ENCODE data around the gene TMEM214. TPM values are rescaled to one million over a fixed set of nuclear protein-coding genes. Genes with fewer than 3 reads are reported as not detected.

Gene TMEM214
- polyA plus RNA-seq, 4 donors, result 27.5 to 84.3 (median 39.8) TPM

DNA sequence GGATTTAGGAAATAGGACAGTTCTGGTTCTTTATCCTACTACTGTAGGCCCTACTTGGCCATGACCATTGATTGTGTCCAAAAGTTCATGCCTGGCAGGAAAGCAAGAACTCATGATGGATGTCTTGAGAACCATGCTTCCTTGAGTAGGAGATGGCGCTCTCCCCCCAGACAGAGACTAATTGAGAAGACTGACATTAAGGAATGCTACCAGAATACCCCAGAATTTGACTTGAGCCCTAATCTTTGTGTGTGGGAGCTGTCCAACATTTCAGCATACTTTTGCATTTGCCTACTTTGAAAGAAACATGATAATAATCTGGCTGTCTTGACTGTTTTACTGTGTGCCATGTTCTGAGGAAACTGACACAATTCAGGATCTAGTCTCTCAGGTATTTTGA, 39.0 kb upstream of the TMEM214 start:
- no peaks in the 10 kb centered on the region for H3K27me3 ChIP-seq (ENCODE audit: control insufficient read depth in 3 of 3, insufficient read depth in 3 of 3, low read length in 3 of 3)
- no peak overlapping the region for H3K4me3 ChIP-seq (ENCODE audit: low read depth in 1 of 3, low read length in 3 of 3)
- H3K9me3 ChIP-seq (ENCODE audit: control insufficient read depth in 2 of 2, insufficient read depth in 1 of 2, low read depth in 1 of 2, low read length in 1 of 2), result no peaks in the 10 kb centered on the region
- no peaks in the 10 kb centered on the region for H3K36me3 ChIP-seq (ENCODE audit: control insufficient read depth in 3 of 3, insufficient read depth in 2 of 3, low read depth in 1 of 3, low read length in 3 of 3)
- no peak overlapping the region for H3K27ac ChIP-seq (ENCODE audit: low read depth in 1 of 3, low read length in 2 of 3)
- DNase-seq (no peak), FAIRE-seq (no peak)
- 79 to 86% (median 83%) methylated on average over 1 of the region's 1 CpG for WGBS, 3 donors
- peaks cover 0 to 5% (median 2%) of the 10 kb centered on the region in 3 donors for H3K4me1 ChIP-seq (ENCODE audit: control insufficient read depth in 3 of 3, insufficient read depth in 2 of 3, low read depth in 1 of 3, low read length in 2 of 3)

DNA sequence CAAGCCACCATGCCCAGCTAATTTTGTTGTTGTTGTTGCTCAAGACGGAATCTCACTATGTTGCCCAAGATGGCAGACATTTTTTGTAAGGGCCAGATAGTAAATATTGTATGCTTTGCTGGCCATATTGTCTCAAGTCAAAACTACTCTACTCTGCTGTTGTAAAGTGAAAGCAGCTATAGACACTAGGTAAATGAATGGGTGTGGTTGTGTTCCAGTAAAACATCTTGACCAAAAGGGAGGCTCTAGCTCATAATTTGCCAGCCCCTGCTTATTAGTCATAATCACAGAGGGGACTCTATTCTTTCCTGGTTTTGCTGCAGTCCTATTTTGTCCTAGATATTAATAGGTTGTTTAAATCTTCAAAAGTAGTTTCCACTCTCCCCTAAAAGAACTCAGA, 37.8 kb upstream of the TMEM214 start:
- Histone ChIP-seq H3K4me1 (ENCODE audit: control insufficient read depth in 3 of 3, insufficient read depth in 2 of 3, low read depth in 1 of 3, low read length in 2 of 3) (peaks cover 0 to 5% (median 2%) of the 10 kb centered on the region in 3 donors), H3K27me3 (ENCODE audit: control insufficient read depth in 3 of 3, insufficient read depth in 3 of 3, low read length in 3 of 3) (no peaks in the 10 kb centered on the region), H3K4me3 (ENCODE audit: low read depth in 1 of 3, low read length in 3 of 3) (no peak overlapping the region), H3K9me3 (ENCODE audit: control insufficient read depth in 2 of 2, insufficient read depth in 1 of 2, low read depth in 1 of 2, low read length in 1 of 2) (no peaks in the 10 kb centered on the region), H3K36me3 (ENCODE audit: control insufficient read depth in 3 of 3, insufficient read depth in 2 of 3, low read depth in 1 of 3, low read length in 3 of 3) (no peaks in the 10 kb centered on the region), H3K27ac (ENCODE audit: low read depth in 1 of 3, low read length in 2 of 3) (no peak overlapping the region)
- DNase-seq (no peak), FAIRE-seq (no peak)
- 86 to 97% (median 94%) methylated on average over 1 of the region's 1 CpG for WGBS, 3 donors

DNA sequence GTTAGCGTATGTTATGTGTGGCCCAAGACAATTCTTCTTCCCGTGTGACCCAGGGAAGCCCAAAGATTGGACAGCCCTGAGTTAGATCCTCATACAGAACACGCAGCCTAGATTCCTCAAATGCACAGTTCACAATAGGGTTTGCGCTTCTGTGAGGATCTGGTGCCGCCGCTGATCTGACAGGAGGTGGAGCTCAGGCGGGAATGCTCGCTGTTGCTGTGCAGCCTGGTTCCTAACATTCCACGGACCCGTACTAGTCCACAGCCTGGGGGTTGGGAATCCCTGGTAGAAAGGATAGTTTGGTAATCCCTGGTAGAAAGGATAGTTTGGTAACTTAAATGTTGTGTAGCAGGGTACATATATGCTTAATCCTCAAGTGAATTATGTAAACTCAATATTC, 35.4 kb upstream of the TMEM214 start:
- Histone ChIP-seq H3K27me3 (ENCODE audit: control insufficient read depth in 3 of 3, insufficient read depth in 3 of 3, low read length in 3 of 3) (peaks cover 0 to 2% (median 0%) of the 10 kb centered on the region in 3 donors), H3K4me1 (ENCODE audit: control insufficient read depth in 3 of 3, insufficient read depth in 2 of 3, low read depth in 1 of 3, low read length in 2 of 3) (no peaks in the 10 kb centered on the region), H3K9me3 (ENCODE audit: control insufficient read depth in 2 of 2, insufficient read depth in 1 of 2, low read depth in 1 of 2, low read length in 1 of 2) (no peaks in the 10 kb centered on the region), H3K36me3 (ENCODE audit: control insufficient read depth in 3 of 3, insufficient read depth in 2 of 3, low read depth in 1 of 3, low read length in 3 of 3) (no peaks in the 10 kb centered on the region), H3K4me3 (ENCODE audit: low read depth in 1 of 3, low read length in 3 of 3) (no peak overlapping the region), H3K27ac (ENCODE audit: low read depth in 1 of 3, low read length in 2 of 3) (no peak overlapping the region)
- FAIRE-seq (no peak), DNase-seq (no peak)
- WGBS, 3 donors, result 76 to 87% (median 83%) methylated on average over 10 of the region's 10 CpGs

DNA sequence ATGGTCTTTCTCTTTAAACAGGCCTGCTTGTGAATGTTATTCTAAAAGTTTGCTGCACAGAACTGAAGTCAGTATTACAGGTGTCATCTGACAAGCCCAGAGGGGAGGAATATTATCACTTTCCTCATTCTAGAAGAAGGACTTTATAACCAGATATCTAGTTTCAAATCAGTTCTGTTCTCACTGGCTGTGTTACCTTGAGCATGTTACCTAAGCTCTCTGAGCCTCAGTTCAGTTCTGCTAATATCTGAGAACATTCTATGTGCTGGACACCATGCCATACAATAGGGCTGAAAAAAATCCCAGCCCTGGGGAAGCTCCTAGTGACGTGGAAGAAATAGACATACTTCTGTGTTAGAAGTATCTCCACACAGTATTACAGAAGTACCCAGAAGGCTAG, 34.4 kb upstream of the TMEM214 start:
- Histone ChIP-seq H3K4me3 (ENCODE audit: low read depth in 1 of 3, low read length in 3 of 3) (no peak overlapping the region), H3K36me3 (ENCODE audit: control insufficient read depth in 3 of 3, insufficient read depth in 2 of 3, low read depth in 1 of 3, low read length in 3 of 3) (no peaks in the 10 kb centered on the region), H3K27me3 (ENCODE audit: control insufficient read depth in 3 of 3, insufficient read depth in 3 of 3, low read length in 3 of 3) (peaks cover 0 to 2% (median 0%) of the 10 kb centered on the region in 3 donors), H3K9me3 (ENCODE audit: control insufficient read depth in 2 of 2, insufficient read depth in 1 of 2, low read depth in 1 of 2, low read length in 1 of 2) (no peaks in the 10 kb centered on the region), H3K27ac (ENCODE audit: low read depth in 1 of 3, low read length in 2 of 3) (no peak overlapping the region), H3K4me1 (ENCODE audit: control insufficient read depth in 3 of 3, insufficient read depth in 2 of 3, low read depth in 1 of 3, low read length in 2 of 3) (no peaks in the 10 kb centered on the region)
- DNase-seq, result no peak
- FAIRE-seq, result no peak
- 84 to 86% (median 86%) methylated on average over 1 of the region's 1 CpG for WGBS, 3 donors

DNA sequence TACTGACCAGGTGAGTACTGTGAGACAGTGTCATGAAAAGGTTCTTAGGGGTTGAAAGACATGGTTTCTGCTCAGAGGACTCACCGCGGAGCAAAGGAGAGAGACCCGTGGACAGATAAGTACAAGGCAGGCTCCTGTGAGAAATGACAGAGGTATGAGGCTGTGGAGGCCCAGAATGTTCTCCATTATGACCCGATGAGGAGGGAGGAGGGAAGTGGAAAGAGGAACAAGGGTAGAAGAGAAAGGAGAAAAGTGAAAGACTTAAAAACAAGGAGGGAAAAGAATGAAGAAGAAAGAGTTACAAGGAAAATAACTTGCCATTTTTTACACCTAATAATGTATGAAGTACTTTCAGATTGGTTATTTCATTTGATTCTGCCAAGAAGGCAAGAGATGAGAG, 32.5 kb upstream of the TMEM214 start:
- H3K27me3 ChIP-seq (ENCODE audit: control insufficient read depth in 3 of 3, insufficient read depth in 3 of 3, low read length in 3 of 3), result peaks cover 0 to 2% (median 0%) of the 10 kb centered on the region in 3 donors
- no peaks in the 10 kb centered on the region for H3K9me3 ChIP-seq (ENCODE audit: control insufficient read depth in 2 of 2, insufficient read depth in 1 of 2, low read depth in 1 of 2, low read length in 1 of 2)
- WGBS, 3 donors, result 74 to 80% (median 79%) methylated on average over 4 of the region's 4 CpGs
- H3K4me3 ChIP-seq (ENCODE audit: low read depth in 1 of 3, low read length in 3 of 3), result no peak overlapping the region
- no peaks in the 10 kb centered on the region for H3K36me3 ChIP-seq (ENCODE audit: control insufficient read depth in 3 of 3, insufficient read depth in 2 of 3, low read depth in 1 of 3, low read length in 3 of 3)
- DNase-seq (no peak), FAIRE-seq (no peak)
- no peaks in the 10 kb centered on the region for H3K4me1 ChIP-seq (ENCODE audit: control insufficient read depth in 3 of 3, insufficient read depth in 2 of 3, low read depth in 1 of 3, low read length in 2 of 3)
- H3K27ac ChIP-seq (ENCODE audit: low read depth in 1 of 3, low read length in 2 of 3), result no peak overlapping the region

DNA sequence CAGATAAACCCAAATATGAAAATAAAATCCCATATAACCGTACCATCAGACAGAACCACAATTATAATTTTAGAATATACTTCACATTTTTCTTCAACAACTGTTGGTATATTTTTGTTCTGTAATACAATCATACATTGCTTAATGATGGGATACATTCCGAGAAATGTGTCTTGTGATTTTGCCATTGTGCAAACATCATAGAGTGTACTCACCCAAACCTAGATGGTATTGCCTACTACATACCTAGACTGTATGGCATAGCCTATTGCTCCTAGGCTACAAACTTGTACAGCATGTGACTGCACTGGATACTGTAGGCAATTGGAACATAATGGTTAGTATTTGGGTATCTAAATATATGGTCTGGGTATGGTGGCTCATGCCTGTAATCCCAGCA, 31.8 kb upstream of the TMEM214 start:
- H3K4me3 ChIP-seq (ENCODE audit: low read depth in 1 of 3, low read length in 3 of 3), result no peak overlapping the region
- 96 to 98% (median 97%) methylated on average over 2 of the region's 2 CpGs for WGBS, 3 donors
- no peak for FAIRE-seq
- H3K27me3 ChIP-seq (ENCODE audit: control insufficient read depth in 3 of 3, insufficient read depth in 3 of 3, low read length in 3 of 3), result peaks cover 0 to 2% (median 0%) of the 10 kb centered on the region in 3 donors
- H3K27ac ChIP-seq (ENCODE audit: low read depth in 1 of 3, low read length in 2 of 3), result no peak overlapping the region
- H3K9me3 ChIP-seq (ENCODE audit: control insufficient read depth in 2 of 2, insufficient read depth in 1 of 2, low read depth in 1 of 2, low read length in 1 of 2), result no peaks in the 10 kb centered on the region
- H3K36me3 ChIP-seq (ENCODE audit: control insufficient read depth in 3 of 3, insufficient read depth in 2 of 3, low read depth in 1 of 3, low read length in 3 of 3), result no peaks in the 10 kb centered on the region
- no peaks in the 10 kb centered on the region for H3K4me1 ChIP-seq (ENCODE audit: control insufficient read depth in 3 of 3, insufficient read depth in 2 of 3, low read depth in 1 of 3, low read length in 2 of 3)
- DNase-seq, result no peak

DNA sequence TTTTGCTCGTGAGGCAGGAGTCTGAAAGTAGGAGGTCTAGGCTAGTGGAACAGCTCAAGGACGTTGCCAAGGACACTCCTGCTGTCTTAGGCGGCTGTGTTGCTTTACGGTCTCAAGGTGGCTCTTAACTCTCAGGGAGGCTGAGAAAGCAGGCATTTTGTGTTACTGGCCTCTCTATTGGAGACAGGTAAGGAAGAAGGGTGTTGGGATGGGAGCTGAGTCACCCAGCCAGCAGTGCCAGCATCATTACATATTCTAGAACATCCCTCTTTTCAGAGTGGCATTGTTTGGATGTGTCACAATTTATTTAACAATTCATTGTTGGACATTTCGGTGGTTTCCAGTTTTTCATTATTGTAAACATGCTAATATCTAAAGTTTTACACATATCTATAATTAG, 30.8 kb upstream of the TMEM214 start:
- Histone ChIP-seq H3K9me3 (ENCODE audit: control insufficient read depth in 2 of 2, insufficient read depth in 1 of 2, low read depth in 1 of 2, low read length in 1 of 2) (no peaks in the 10 kb centered on the region), H3K27me3 (ENCODE audit: control insufficient read depth in 3 of 3, insufficient read depth in 3 of 3, low read length in 3 of 3) (peaks cover 0 to 2% (median 0%) of the 10 kb centered on the region in 3 donors), H3K27ac (ENCODE audit: low read depth in 1 of 3, low read length in 2 of 3) (no peak overlapping the region), H3K4me1 (ENCODE audit: control insufficient read depth in 3 of 3, insufficient read depth in 2 of 3, low read depth in 1 of 3, low read length in 2 of 3) (no peaks in the 10 kb centered on the region), H3K36me3 (ENCODE audit: control insufficient read depth in 3 of 3, insufficient read depth in 2 of 3, low read depth in 1 of 3, low read length in 3 of 3) (no peaks in the 10 kb centered on the region), H3K4me3 (ENCODE audit: low read depth in 1 of 3, low read length in 3 of 3) (no peak overlapping the region)
- no peak for FAIRE-seq
- DNase-seq, result no peak
- 52 to 63% (median 59%) methylated on average over 5 of the region's 5 CpGs for WGBS, 3 donors

DNA sequence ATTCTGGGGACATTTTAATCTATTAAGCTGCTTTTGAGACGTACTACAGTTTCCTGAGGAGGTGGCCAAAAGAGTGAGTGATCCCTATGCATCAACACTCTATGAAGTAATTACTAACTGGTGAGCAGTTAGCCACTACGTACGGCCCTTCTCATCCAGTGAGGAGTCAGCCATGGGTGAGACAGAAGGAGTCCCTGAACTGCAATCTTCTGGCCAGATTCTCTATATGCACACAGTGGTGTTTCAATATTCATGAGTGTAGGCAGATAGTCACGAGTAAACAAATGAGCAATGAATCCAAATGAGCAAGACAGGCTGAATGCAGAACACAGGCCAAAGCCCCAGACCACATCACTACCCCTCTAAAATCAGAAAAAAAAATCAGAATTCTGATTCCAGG, 29.8 kb upstream of the TMEM214 start:
- no peak overlapping the region for H3K27ac ChIP-seq (ENCODE audit: low read depth in 1 of 3, low read length in 2 of 3)
- no peaks in the 10 kb centered on the region for H3K4me1 ChIP-seq (ENCODE audit: control insufficient read depth in 3 of 3, insufficient read depth in 2 of 3, low read depth in 1 of 3, low read length in 2 of 3)
- FAIRE-seq (no peak), DNase-seq (no peak)
- H3K36me3 ChIP-seq (ENCODE audit: control insufficient read depth in 3 of 3, insufficient read depth in 2 of 3, low read depth in 1 of 3, low read length in 3 of 3), result no peaks in the 10 kb centered on the region
- no peak overlapping the region for H3K4me3 ChIP-seq (ENCODE audit: low read depth in 1 of 3, low read length in 3 of 3)
- WGBS, 3 donors, result 89 to 92% (median 89%) methylated on average over 4 of the region's 4 CpGs
- H3K27me3 ChIP-seq (ENCODE audit: control insufficient read depth in 3 of 3, insufficient read depth in 3 of 3, low read length in 3 of 3), result peaks cover 0 to 2% (median 0%) of the 10 kb centered on the region in 3 donors
- H3K9me3 ChIP-seq (ENCODE audit: control insufficient read depth in 2 of 2, insufficient read depth in 1 of 2, low read depth in 1 of 2, low read length in 1 of 2), result no peaks in the 10 kb centered on the region

DNA sequence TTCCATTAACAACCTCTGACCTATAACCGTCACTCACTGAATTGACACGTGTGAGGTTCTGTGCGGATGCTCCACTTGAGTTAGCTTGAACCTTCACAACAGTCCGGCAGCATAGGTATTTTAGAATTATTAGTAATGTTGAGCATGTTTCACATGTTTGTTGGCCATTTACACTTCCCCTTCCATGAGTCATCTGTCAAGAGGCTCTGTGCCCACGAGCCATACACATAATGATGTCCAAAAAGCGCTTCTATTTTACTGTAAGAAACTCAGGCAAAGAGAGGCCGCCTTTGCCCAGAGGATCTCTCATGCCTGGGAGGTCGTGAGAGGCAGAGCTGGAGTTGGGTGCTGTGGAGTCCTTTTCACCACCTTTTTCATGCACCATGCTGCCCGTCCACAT, 28.9 kb upstream of the TMEM214 start:
- Histone ChIP-seq H3K4me1 (ENCODE audit: control insufficient read depth in 3 of 3, insufficient read depth in 2 of 3, low read depth in 1 of 3, low read length in 2 of 3) (no peaks in the 10 kb centered on the region), H3K36me3 (ENCODE audit: control insufficient read depth in 3 of 3, insufficient read depth in 2 of 3, low read depth in 1 of 3, low read length in 3 of 3) (no peaks in the 10 kb centered on the region), H3K4me3 (ENCODE audit: low read depth in 1 of 3, low read length in 3 of 3) (no peak overlapping the region), H3K27me3 (ENCODE audit: control insufficient read depth in 3 of 3, insufficient read depth in 3 of 3, low read length in 3 of 3) (peaks cover 0 to 2% (median 0%) of the 10 kb centered on the region in 3 donors), H3K27ac (ENCODE audit: low read depth in 1 of 3, low read length in 2 of 3) (no peak overlapping the region), H3K9me3 (ENCODE audit: control insufficient read depth in 2 of 2, insufficient read depth in 1 of 2, low read depth in 1 of 2, low read length in 1 of 2) (no peaks in the 10 kb centered on the region)
- 80 to 84% (median 84%) methylated on average over 9 of the region's 9 CpGs for WGBS, 3 donors
- DNase-seq (no peak), FAIRE-seq (no peak)
